ENCODE measurements around the gene HS2ST1.

DNA sequence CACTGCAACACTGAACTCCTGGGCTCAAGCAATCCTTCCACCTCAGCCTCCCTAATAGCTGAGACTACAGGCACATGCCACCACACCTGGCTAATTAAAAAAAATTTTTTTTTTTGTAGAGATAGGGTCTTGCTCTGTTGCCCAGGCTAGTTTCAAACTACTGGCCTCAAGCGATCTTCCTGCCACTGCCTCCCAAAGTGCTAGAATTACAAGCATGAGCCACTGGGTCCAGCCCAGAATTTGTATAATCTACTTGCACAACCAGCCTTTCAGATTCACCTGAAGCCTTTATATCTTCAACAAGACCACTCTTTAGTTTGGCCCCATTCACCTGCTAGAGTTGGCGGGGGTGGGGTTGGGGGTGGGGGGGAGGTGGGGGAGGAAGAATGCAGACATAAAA is 232.6 kb downstream of the HS2ST1 start:
- TF ChIP-seq GATA3 (IDR thresholded peaks at IDR 0.05; ENCODE audit: low read depth, low read length) (no peak), GATA2 (IDR thresholded peaks at IDR 0.05; ENCODE audit: low read depth, low read length) (no peak)
